Type B pancreatic cell (in vitro differentiated cells): ENCODE measurements around the gene FNDC3A. TPM values are rescaled to one million over a fixed set of nuclear protein-coding genes. Genes with fewer than 3 reads are reported as not detected.
"Not testable (repeated sequence)": the region's sequence is repeated elsewhere in the genome, so short reads cannot be mapped to it uniquely, and the experiment has no call there.

Experiments used
- DNase-seq: peaks from one replicate; pipeline ENCODE4 v3.0.0; 2021; ENCODE audit warnings: mixed read lengths; ENCODE audit not compliant: unreplicated experiment; ENCODE audit errors: extremely low spot score
- H3K27ac Mint-ChIP-seq: 2 replicates; pipeline ENCODE4 v1.8.0; 2021; ENCODE audit warnings: mild to moderate bottlenecking, mixed read lengths
- H3K27me3 Mint-ChIP-seq: 2 replicates; pipeline ENCODE4 v1.8.0; 2021; ENCODE audit warnings: mixed read lengths
- H3K36me3 Mint-ChIP-seq: 2 replicates; pipeline ENCODE4 v1.8.0; 2021; ENCODE audit warnings: mixed read lengths
- H3K4me1 Mint-ChIP-seq: one replicate; pipeline ENCODE4 v1.8.0; 2021; ENCODE audit warnings: mixed read lengths; ENCODE audit not compliant: unreplicated experiment
- H3K4me3 Mint-ChIP-seq: 2 replicates; pipeline ENCODE4 v1.8.0; 2021; ENCODE audit warnings: mild to moderate bottlenecking, mixed read lengths
- H3K9me3 Mint-ChIP-seq: 2 replicates; pipeline ENCODE4 v1.8.0; 2021; ENCODE audit warnings: mixed read lengths
- CTCF ChIP-seq: fragments of 200-600 bp; sonication (generic); conservative IDR thresholded peaks from 2 replicates; pipeline ENCODE4 v1.5.0; 2021; ENCODE audit warnings: antibody characterized with exemption, mild to moderate bottlenecking
- total RNA-seq: library from RNA; stranded (reverse); gene quantifications from 2 replicates; pipeline ENCODE4 v1.2.1, GENCODE V29; 2021; ENCODE audit warnings: low replicate concordance

Gene FNDC3A
- total RNA-seq, 1 donor from 2014 or later, result 65.7 TPM

GRCh38 chr13:49125964-49126524 is 150.3 kb downstream of the FNDC3A start:
- Mint-ChIP-seq H3K9me3 (no peaks in the 10 kb centered on the region), H3K4me1 (peaks cover 8% of the 10 kb centered on the region)

GRCh38 chr13:49132479-49133002 is 156.8 kb downstream of the FNDC3A start:
- TF ChIP-seq CTCF, result no peak
- no peak for DNase-seq
- no peak overlapping the region for H3K4me3 Mint-ChIP-seq
- peaks cover 43% of the 10 kb centered on the region for H3K36me3 Mint-ChIP-seq
- H3K9me3 Mint-ChIP-seq, result no peaks in the 10 kb centered on the region
- H3K27ac Mint-ChIP-seq, result peak overlapping the region; percentile 15
- H3K27me3 Mint-ChIP-seq, result no peaks in the 10 kb centered on the region
- no peaks in the 10 kb centered on the region for H3K4me1 Mint-ChIP-seq

More at GRCh38 chr13:49125964-49126524, 150.3 kb downstream of the FNDC3A start:
- Mint-ChIP-seq H3K27me3 (no peaks in the 10 kb centered on the region), H3K36me3 (peaks cover 16% of the 10 kb centered on the region), H3K27ac (no peak overlapping the region), H3K4me3 (no peak overlapping the region)
- no peak for TF ChIP-seq CTCF
- DNase-seq, result no peak

GRCh38 chr13:49134305-49134704 is 158.6 kb downstream of the FNDC3A start:
- no peak overlapping the region for H3K27ac Mint-ChIP-seq
- no peak for TF ChIP-seq CTCF
- H3K9me3 Mint-ChIP-seq, result no peaks in the 10 kb centered on the region
- H3K27me3 Mint-ChIP-seq, result no peaks in the 10 kb centered on the region
- no peaks in the 10 kb centered on the region for H3K4me1 Mint-ChIP-seq
- DNase-seq, result no peak
- peaks cover 53% of the 10 kb centered on the region for H3K36me3 Mint-ChIP-seq
- H3K4me3 Mint-ChIP-seq, result no peak overlapping the region

GRCh38 chr13:49137138-49137643 is 161.5 kb downstream of the FNDC3A start:
- not testable (repeated sequence) for H3K4me1 Mint-ChIP-seq, DNase-seq, H3K4me3 Mint-ChIP-seq, H3K27ac Mint-ChIP-seq, H3K27me3 Mint-ChIP-seq, H3K9me3 Mint-ChIP-seq
- H3K36me3 Mint-ChIP-seq, result peaks cover 60% of the 10 kb centered on the region

GRCh38 chr13:49140910-49141611 is 165.3 kb downstream of the FNDC3A start:
- Mint-ChIP-seq H3K27ac (no peak overlapping the region), H3K4me1 (no peaks in the 10 kb centered on the region), H3K9me3 (no peaks in the 10 kb centered on the region), H3K36me3 (peaks cover 47% of the 10 kb centered on the region), H3K27me3 (no peaks in the 10 kb centered on the region), H3K4me3 (no peak overlapping the region)
- no peak for DNase-seq
- TF ChIP-seq CTCF, result no peak

GRCh38 chr13:49146950-49147355 is 171.2 kb downstream of the FNDC3A start:
- Mint-ChIP-seq H3K4me3 (no peak overlapping the region), H3K4me1 (no peaks in the 10 kb centered on the region), H3K27me3 (no peaks in the 10 kb centered on the region), H3K36me3 (peaks cover 69% of the 10 kb centered on the region), H3K27ac (no peak overlapping the region), H3K9me3 (peaks cover 19% of the 10 kb centered on the region)
- DNase-seq, result no peak
- no peak for TF ChIP-seq CTCF
